ENCODE results near the gene PDE4D.

DNA sequence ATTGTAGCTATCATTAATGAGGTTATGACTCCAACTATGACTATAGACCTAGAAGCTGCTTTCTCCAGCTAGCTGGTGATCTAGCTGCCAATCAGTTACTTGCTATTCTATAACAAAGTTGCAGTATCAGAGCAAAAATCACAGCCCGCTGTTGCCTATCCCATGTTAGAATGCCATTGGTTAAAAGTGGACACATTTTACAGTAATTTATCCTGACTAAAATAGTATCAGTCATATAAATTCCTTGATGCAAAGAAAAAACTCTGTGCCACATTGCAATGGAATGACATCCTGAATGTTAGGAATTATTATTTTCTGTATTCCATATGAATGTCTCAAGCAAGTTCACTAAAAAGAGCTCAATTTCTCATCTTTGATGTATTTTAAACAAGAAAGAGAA lies 626.5 kb downstream of the PDE4D start:
- no peak for TF ChIP-seq CTCF (IDR thresholded peaks at IDR 0.05)
- TF ChIP-seq EZH2 (IDR thresholded peaks at IDR 0.05), result no peak

Data from neural progenitor cell (in vitro differentiated cells).